HG03571 (cell line): ENCODE data around the gene CSH1.
"Not testable (repeated sequence)": the region's sequence is repeated elsewhere in the genome, so short reads cannot be mapped to it uniquely, and the experiment has no call there.

Experiments used
- ATAC-seq: cut with Tn5 transposase; IDR thresholded peaks from one replicate; pipeline ENCODE4 v1.9.1; 2021; ENCODE audit not compliant: unreplicated experiment

Gene CSH1

DNA sequence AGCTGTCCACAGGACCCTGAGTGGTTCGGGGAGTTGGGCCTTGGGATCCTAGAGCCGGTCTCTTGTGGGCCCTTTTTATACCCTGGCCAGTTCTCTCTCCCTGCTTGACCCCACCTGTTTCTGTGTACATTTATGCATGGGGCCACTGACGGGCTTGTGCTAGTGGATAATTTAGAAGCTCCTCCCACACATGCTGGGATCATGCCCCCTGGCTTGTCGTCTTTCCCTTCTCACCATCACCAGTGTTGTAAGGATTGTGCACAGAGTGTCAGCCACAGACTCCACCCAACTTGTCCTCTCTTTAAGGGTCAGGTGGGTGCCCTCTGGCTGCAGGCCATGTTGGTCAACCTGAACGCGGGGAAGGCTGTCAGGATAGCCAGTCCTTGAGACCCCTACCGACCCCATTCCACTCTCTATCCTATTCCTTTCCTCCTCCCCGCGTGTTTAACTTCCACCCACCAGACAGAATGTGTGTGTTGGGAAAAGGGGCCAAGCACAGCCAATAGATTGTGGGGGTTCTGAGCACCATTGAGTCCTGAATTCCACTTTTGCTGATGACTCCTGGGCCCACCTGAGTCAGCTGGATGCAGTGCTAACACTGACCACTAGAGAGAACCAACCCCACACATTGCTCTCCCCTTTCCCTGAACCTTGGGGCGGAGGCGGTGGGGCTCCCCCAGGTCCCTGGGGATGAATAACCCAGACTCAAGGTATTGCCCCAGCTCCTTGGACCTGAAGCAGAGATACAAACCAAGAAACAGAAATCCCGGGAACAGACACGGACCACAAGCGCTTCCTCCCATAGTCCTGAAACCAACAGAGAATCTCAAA is at the start of gene CSH1:
Gene CSH1 (minus strand): TSS at position 51 of the 831 bp plus-strand sequence. CDS start 63 bp downstream, outside the sequence.
- ATAC-seq, result not testable (repeated sequence)

DNA sequence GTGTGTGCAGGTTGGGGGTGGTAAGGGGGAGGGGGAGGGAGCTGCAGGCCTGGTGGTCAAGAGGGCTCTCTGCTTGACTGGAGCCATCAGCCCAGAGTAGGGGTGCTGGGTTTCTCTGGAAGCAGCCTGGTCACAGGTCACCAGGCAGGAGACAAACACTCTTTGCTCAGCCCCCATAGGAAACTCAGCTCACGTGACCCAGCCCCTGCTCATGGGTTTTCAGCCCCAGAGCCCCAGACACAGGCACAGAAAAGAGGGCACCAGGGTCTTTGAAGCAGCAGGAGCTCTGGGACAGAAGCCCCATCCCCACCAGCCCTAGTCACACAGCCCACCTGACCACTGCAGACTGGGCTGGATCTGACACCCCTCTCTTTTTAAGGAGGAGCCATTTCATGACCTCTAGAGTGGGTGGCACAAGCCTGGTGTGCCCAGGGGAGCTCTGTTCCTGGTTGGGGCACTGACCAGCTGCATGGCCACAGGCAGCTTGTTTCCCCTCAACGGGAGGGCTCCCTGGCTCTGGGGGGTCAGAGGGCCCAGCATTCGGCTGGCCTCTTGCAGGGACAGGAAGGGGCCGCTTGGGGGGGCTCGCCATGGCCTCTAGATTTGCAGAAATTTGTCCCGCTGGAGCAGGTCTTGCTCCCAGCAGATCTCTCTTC is 49.5 kb upstream of the CSH1 start:
- ATAC-seq, result no peak

DNA sequence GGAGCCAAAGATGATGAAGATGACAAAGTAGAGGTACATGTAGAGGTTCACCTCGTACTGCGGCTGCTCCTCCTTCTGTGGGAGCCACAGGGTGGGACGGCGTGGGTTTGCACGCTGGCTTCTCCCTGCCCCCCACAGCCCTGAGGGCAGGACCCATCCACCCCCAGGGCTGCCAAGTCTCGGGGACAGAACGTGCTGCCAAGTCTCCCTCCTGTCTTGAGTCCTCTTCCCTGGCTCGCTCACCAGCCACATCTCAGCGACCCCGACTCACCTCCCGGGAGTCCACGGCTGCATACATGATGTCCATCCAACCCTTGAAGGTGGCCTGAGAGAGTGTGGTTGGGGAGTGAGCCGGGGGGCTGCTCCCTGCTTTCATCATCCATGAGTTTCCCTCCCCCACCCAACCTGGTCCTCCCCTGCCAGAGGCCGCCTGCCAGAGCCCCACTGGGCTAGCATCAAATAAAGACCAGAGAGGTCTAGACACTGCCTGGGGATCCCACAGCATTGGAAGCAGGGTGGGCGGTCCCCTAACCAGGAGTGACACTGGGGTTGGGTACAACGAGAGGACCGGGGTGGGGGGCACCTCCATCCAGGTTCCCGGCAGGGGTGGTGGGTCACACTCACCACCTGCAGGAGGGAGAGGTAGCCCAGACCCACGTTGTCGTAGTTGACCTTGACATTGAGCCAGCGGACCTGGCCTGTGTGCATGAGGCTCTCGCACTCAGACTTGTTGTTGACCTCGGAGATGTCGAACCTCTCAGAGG is 48.5 kb upstream of the CSH1 start:
- no peak for ATAC-seq

DNA sequence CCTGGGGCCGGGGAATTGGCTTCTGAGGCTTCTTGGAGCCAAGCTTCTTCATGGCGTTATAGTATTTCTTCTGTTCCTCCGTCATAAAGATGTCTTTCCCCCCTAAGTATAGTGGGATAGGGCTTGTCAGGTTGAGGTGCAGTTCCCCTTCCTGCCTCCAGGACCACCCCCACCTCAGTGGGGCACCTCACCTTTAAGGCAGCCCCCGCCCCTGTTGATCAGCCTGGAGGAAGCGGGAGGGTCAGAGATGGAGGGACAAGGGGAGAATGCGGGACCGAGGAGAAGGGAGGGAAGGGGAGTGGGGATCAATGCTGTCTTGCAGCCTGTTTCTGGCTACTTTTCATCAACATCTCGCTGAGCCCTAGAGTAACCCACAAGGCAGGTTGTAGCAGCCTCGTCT is 47.4 kb upstream of the CSH1 start:
- no peak for ATAC-seq

DNA sequence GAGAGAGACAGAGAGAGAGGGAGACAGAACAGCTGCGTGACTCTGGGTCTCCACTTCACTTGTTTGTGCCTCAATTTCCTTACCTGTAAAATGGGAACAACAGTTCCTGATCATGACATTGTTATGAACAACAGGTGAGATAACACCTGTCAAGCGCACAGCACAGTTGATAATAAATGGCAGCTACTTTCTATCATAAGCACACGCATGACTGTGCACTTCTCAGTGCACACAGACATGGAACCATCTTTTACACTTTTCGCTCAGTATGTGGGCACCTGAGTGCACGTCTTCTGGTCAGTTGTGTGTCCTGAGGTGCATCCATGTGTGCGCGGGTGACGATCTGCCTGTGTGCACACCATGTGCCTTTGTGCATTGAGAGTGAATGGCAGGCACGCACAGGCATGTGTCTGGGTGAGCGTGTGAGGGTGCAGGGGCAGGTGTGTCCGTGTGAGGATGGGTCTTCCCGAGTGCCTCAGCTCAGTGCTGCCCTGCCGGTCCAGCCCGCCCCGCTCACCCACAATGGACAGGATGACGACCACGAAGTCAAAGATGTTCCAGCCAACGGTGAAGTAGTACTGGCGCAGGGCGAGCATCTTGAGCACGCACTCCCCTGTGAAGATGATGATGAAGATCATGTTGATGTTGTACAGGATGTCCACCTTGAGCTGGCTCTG is 46.1 kb upstream of the CSH1 start:
- no peak for ATAC-seq

DNA sequence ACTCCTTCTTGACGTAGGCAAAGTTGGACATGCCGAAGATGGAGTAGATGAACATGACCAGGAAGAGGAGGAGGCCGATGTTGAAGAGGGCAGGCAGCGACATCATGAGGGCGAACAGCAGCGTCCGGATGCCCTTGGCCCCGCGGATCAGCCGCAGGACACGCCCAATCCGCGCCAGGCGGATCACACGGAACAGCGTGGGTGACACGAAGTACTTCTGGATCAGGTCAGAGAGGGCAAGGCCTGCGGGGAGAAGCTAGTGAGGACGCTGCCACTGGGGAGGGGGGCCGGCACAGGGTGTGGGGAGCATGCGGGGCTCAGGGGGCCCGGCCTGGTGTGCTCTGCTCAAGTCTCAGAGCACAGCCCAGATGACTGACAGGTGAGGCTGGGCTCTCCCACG is 45.4 kb upstream of the CSH1 start:
- no peak for ATAC-seq

DNA sequence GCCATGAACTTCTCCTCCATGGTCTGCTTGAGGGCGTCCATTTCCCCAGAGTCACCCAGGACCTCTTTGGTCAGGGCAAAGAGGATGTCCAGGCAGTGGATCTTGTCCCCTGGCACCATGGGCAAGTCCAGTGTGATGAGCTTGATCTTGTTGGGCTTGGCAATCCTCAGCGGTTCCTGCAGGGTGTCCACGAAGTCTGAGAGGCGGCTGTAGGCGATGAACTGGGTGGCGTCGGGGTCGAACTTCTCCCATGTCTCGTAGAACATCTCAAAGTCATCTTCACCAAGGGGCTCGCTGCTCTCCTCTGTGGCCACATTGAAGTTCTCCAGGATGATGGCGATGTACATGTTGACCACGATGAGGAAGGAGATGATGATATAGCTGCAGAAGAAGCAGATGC is 44.8 kb upstream of the CSH1 start:
- ATAC-seq, result no peak

DNA sequence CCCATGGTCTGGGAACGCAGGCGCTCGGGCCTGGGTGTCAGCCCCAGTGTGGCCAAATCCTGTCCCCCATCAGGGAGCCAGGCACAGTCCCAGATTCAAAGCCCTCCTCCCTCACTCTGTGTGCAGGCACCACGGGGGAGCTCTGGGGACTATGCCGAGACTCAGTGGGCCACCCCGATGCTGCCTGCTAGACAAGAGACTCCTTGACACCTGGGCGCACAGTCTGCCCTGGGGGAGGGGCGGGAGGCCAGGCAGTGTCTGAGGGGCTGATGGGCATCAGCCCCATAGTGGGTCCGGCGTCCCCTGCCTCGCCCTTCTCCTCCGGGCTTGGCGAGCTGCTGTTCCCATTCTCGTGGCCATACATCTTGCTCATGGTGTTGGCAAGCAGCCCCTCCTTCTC is 44.2 kb upstream of the CSH1 start:
- no peak for ATAC-seq

DNA sequence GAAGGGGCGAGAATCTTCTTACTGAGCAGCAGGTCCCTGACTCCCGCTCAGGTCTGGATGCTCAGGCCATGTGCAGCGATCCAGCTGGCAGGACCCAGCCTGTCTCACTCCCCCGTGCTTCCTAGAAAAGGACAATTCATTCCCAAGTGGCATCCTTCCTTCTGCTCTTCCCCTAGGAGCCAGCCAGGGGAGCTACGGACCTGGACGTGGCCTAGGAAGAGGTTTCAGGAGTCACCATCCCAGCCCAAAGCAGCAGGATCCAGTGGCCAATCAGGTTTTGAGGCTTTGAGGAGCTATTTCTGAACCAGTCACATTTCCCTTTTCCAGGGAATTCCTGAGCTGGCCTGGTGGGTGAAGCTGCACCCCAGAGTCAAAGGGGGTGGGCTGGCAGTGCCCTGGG is 43.5 kb upstream of the CSH1 start:
- no peak for ATAC-seq

DNA sequence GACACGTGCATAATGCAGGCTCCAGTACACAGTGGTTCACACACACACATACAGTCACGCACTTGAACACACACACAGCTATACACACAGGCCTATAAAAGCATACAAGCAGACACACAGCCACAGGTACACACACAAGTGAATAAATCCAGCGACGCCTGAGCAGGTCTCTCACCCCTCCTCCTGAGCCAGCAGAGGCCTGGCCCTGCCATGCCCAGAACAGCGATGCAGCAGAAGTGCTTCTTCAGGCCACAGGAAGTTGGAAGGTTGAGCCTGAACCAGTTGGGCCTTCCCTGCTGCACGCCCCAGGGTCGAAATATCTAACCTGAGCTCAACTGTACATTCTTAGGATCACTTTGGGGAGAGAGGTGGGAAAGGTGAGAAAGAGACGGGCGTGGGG is 43.0 kb upstream of the CSH1 start:
- ATAC-seq, result no peak

DNA sequence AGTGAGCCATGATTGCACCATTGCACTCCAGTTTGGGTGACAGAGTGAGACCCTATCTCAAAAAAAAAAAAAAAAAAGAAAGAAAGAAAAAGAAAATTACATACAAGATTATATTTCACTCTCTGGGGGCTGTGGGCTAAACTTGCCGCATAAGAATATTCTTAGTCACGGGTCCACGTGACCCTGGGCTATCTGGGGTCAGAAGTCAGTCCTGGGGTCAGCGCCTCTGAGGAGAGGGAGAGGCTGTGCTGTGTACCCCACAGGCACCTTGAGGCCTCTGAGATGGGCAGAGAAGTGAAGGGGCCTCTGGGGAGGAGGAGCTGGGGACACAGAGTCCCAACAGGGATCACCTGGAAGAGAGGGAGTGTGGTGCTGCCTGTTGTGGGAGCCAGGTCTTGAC is 41.5 kb upstream of the CSH1 start:
- ATAC-seq, result no peak

DNA sequence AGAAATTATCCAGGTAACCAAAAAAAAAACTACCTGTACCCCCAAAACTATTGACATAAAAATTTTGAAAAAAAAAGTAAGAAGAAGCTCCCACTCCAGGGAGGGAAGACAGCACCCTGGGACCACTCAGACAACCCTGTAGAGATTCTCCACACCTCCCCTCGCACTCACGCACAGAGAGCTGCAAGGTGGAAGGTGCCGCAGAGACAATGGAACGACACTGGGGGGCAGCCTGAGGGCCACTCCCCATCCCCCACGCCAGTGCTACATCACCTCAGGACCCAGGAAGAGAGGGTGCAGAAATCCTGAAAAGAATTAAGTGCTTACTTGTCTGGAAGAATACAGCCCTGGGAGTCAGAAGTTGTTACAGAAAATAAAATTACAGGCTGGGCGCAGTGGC is 40.9 kb upstream of the CSH1 start:
- no peak for ATAC-seq

DNA sequence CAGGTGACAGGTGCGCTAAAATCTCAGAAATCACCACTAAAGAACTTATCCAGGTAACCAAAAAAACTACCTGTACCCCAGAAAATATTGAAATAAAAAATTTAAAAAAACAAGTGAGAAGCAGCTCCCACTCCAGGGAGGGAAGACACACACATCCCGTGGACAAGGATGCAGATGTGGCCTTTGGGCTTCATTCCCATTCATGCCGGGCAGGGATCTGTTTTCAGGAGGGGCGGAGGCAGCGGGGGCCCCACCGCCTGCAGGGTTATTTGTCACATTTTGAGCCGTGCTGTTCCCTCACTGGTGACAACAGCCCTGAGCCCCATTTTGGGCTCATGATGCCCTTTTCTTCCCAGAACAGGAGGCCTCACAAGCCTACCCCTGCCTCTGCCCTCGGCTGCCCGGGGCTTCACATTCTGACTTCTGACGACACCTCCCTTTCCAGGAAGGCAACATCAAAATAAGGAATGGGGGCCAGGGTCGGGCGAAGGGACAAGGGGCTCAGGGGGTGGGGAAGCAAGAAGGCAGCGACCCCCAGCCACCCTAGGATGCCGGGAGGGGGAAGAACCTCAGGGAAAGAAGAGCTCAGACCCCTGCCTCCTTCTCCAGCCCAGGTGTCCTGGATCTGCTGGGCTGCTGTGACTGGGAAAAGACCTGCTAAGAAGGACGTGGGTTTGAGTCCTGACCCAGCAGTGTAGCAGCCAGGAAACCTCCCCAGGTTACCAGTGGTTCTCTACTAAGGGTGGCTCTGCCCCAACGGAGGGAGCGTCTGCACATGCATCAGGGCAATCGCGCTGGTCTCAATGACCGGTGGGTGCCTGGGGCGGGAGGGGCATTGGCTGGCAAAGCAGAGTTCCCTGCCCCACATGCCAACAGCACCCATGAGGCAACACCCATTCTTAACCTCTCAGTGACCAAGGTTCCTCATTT is 38.1 kb upstream of the CSH1 start:
- ATAC-seq, result no peak

DNA sequence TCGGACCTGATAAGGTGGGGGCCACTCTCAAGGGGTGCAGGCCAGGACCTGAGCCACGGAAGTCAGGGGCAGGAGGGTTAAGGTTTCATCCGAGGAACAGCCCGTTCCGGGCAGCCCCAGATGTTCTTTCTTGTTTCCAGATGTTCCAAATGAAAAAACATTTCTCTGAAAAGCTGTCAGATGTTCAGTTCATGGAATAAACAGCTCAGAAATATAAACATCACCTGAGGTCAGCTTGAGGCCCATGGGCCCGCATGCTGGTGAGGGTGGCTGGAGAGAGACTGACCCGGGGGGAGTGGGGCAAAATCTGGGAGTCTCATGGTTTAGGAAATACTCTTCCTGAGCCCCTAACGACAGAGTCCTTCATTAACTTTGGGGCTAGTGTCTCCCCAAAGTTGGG is 37.2 kb upstream of the CSH1 start:
- ATAC-seq, result no peak

DNA sequence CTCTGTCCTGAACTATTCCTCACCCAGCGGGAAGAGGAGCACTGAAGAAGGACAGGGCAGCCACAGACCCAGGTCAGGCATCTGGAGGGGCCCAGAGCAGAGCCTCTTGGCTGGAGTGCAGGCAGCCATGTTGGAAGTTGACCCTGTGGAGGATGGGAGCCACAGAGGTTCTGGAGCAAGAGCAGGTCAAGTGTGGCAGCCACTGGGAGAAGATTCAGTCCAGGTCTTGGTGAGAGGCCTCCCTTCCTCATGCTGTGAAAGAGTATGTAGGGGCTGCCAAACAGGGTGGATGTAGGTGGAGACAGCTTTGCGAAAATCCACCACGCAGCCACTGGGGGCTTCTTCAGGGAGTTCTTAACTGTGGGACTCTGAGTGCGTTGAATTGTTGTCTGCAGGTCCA is 36.3 kb upstream of the CSH1 start:
- peak; percentile 3 for ATAC-seq

DNA sequence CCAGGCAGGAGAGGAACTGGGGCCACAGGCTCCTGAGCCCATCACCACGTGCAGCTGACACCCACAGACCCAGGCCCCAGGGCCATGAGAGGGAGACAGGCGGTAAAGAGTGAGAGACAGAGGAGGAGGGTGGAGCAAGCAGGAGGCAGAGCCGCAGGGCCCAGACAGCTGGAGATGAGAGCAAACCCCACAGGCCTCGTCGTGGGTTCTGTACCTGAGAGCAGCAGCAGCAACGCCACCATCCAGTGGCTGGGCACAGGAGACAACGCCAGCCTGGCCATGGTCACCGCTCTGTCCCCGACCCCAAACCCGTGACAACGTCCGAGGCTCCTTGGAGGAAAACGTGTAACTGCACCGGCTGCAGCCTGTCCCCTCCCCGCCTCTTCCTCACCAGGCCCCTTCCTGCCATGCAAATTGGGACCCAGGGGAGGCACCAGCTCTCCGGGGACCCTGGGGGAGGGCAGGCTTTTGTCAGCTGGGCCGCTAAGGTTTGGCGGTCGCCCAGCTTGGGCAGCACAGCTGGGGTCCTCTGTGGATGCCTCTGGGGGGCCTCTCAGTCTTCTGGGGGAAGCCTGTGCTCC is 35.7 kb upstream of the CSH1 start, which contains the start of gene CD79B:
Gene CD79B (minus strand): TSS at position 351 of the 581 bp plus-strand sequence. CDS start 70 bp downstream, at position 281.
- ATAC-seq, result peak; percentile 77

DNA sequence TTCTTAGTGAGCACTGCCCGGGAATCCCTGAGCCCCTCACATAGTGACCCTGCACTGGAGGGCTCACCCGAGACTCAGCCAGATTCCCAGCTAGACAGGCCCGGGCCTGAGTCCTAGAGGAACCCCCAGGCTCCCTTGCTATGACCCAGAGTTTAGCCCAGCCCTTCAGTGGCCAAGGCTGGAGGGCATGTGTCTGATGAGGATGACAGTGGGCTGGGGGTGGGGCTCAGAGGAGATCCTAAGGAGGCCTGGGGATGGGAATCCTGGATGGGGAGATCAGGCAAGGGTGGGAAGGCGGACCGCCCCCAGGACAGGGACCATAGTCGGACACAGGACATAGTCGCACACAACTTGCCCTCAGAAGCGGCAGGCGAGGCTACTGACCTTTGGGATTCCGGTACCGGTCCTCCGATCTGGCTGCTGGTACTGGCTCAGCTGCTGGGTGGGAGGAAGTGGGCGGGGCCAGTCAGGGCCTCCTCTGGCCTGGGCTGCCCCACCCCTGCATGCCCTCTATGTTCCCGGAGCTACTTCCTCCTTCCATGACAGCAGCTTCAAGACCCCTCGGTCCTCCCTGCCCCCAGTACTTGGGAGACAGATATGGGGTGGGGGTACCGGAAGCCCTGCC is 34.7 kb upstream of the CSH1 start:
- ATAC-seq, result peak; percentile 39

DNA sequence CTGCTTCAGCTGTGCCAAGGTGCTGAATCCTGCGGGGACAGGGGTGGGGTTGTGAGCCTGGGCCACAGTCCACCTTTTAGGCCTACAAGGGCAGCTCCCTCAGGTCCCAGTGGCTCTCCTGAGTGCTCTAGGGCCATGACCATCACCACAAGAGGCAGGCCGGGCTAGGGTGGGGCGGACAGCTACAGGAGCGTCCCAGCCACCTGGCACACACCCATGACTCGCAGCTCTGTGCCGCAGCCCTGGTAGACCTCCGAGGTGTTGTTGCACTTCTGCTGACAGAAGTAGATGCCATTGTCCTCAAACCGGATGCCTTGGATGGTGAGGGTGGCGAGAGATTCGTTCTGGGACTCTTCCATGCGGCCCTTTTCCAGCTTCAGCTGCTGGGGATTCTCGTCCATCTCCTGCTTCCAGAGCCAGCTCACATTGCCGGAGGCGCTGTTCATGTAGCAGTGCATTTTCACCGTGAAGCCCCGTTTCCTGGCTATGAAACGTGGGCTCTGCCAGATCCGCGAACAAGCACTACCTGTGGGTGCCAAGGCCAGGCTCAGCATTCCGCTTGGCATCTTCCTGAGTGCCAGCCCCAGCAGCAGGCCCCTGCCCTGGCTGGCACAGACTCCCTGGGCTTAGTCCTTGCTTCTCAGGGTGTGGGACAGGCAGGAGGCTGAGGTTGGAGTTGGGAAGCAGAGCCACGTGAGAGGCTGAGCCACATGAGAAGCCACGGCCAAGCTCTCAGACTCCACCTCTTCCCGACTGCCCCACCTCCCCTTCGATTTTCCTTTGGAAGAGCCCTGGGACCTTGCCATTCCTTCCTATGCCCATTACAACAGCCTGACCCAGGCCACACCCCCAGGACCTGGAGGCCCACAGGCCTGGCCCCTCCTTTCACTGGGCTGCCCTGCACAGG is 33.7 kb upstream of the CSH1 start:
- no peak for ATAC-seq
